ENCODE results near the gene LRRC18.

LRRC18 gene

DNA sequence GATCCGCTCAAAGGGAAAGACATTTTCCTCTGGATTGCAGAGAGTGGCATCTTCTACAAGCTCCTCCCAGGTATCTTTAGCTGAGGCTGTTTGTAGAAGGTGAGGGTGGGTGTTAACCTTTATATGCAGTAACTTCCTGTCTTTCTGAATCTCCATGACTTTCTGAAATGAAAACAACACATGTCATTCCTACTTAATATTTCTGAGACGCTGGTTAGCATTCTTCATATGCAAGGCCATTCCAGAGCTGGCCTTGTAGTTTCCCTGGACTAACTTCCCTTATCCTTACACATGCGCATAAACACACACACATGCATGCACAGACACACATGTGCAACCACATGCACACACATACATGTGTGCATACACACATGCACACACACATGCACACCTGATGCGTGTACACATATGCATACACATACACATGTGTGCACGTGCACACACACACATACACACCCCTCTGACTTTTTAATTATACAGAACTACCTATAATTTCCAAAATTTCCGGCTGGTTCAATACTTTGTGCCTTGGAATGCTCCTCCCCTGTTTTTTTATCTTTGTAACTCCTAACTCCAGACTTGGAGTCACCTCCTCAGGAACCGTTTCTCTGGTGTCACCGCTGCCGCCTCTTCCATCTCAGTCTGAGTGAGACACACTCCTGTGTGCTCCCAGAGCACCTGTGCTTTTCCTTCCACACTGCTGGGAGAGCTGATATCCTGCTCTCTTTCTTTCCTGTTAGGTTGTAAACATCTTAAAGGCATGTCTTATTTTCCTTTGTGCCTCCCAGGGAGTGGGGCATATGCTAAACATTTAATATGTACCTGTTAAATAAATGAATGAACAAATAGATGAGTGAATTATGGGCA, 55.2 kb downstream of the LRRC18 start:
- ATAC-seq (ENCODE audit: low read depth) = no peak

DNA sequence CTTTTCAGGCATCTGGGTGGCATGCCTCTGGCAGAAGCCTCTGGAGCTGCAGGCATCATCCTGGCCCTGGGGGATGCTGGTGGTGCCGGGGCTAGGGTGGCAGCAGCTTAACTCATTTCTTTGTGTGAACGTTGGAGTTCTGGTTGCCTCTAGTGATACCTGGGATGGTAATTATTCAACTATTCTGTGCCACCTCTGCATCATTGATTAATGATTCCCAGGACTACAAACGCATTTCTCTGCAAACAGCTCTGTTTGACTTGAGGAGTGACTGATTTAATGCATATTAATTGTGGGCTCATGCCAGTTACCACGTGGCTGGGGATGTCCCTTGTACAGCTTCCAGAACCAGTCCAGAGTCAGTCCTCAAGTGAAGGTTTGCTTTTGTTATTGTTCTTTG, 55.9 kb downstream of the LRRC18 start:
- ATAC-seq (ENCODE audit: low read depth) (no peak), DNase-seq (ENCODE audit: low spot score) (no peak)
- Histone ChIP-seq H3K27me3 (ENCODE audit: insufficient read depth, poor library complexity, severe bottlenecking) (no peaks in the 10 kb centered on the region), H3K27ac (ENCODE audit: poor library complexity, severe bottlenecking) (no peak overlapping the region), H3K4me1 (ENCODE audit: insufficient read depth, poor library complexity, severe bottlenecking) (no peaks in the 10 kb centered on the region), H3K4me3 (ENCODE audit: severe bottlenecking) (no peak overlapping the region), H3K36me3 (ENCODE audit: low read depth) (no peaks in the 10 kb centered on the region), H3K9me3 (ENCODE audit: severe bottlenecking) (no peaks in the 10 kb centered on the region)
- TF ChIP-seq, protein P1, sequence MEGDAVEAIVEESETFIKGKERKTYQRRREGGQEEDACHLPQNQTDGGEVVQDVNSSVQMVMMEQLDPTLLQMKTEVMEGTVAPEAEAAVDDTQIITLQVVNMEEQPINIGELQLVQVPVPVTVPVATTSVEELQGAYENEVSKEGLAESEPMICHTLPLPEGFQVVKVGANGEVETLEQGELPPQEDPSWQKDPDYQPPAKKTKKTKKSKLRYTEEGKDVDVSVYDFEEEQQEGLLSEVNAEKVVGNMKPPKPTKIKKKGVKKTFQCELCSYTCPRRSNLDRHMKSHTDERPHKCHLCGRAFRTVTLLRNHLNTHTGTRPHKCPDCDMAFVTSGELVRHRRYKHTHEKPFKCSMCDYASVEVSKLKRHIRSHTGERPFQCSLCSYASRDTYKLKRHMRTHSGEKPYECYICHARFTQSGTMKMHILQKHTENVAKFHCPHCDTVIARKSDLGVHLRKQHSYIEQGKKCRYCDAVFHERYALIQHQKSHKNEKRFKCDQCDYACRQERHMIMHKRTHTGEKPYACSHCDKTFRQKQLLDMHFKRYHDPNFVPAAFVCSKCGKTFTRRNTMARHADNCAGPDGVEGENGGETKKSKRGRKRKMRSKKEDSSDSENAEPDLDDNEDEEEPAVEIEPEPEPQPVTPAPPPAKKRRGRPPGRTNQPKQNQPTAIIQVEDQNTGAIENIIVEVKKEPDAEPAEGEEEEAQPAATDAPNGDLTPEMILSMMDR (IDR thresholded peaks at IDR 0.05; ENCODE audit: poor library complexity, severe bottlenecking) = no peak

More for the DNA sequence above, 55.2 kb downstream of the LRRC18 start:
- Histone ChIP-seq H3K27me3 (ENCODE audit: insufficient read depth, poor library complexity, severe bottlenecking) (no peaks in the 10 kb centered on the region), H3K36me3 (ENCODE audit: low read depth) (no peaks in the 10 kb centered on the region), H3K4me3 (ENCODE audit: severe bottlenecking) (no peak overlapping the region), H3K9me3 (ENCODE audit: severe bottlenecking) (no peaks in the 10 kb centered on the region), H3K4me1 (ENCODE audit: insufficient read depth, poor library complexity, severe bottlenecking) (no peaks in the 10 kb centered on the region), H3K27ac (ENCODE audit: poor library complexity, severe bottlenecking) (no peak overlapping the region)
- TF ChIP-seq, protein P1 (IDR thresholded peaks at IDR 0.05; ENCODE audit: poor library complexity, severe bottlenecking) = no peak
- no peak for DNase-seq (ENCODE audit: low spot score)

- Histone ChIP-seq H3K27ac (ENCODE audit: poor library complexity, severe bottlenecking) (no peak overlapping the region), H3K27me3 (ENCODE audit: insufficient read depth, poor library complexity, severe bottlenecking) (no peaks in the 10 kb centered on the region)
- TF ChIP-seq, protein P1 (IDR thresholded peaks at IDR 0.05; ENCODE audit: poor library complexity, severe bottlenecking) = no peak
Observed at GRCh38 chr10:48882881-48883280, 56.8 kb downstream of the LRRC18 start.

GRCh38 chr10:48881937-48882336, 57.7 kb downstream of the LRRC18 start:
- no peaks in the 10 kb centered on the region for H3K27me3 ChIP-seq (ENCODE audit: insufficient read depth, poor library complexity, severe bottlenecking)
- H3K4me3 ChIP-seq (ENCODE audit: severe bottlenecking) = no peak overlapping the region
- no peaks in the 10 kb centered on the region for H3K4me1 ChIP-seq (ENCODE audit: insufficient read depth, poor library complexity, severe bottlenecking)
- H3K27ac ChIP-seq (ENCODE audit: poor library complexity, severe bottlenecking) = no peak overlapping the region
- H3K9me3 ChIP-seq (ENCODE audit: severe bottlenecking) = no peaks in the 10 kb centered on the region
- no peaks in the 10 kb centered on the region for H3K36me3 ChIP-seq (ENCODE audit: low read depth)
- DNase-seq (ENCODE audit: low spot score) = no peak
- ATAC-seq (ENCODE audit: low read depth) = no peak
- TF ChIP-seq, protein P1 (IDR thresholded peaks at IDR 0.05; ENCODE audit: poor library complexity, severe bottlenecking) = no peak

More at GRCh38 chr10:48882881-48883280, 56.8 kb downstream of the LRRC18 start:
- ATAC-seq (ENCODE audit: low read depth) (no peak), DNase-seq (ENCODE audit: low spot score) (no peak)
- Histone ChIP-seq H3K4me3 (ENCODE audit: severe bottlenecking) (no peak overlapping the region), H3K9me3 (ENCODE audit: severe bottlenecking) (no peaks in the 10 kb centered on the region), H3K36me3 (ENCODE audit: low read depth) (no peaks in the 10 kb centered on the region), H3K4me1 (ENCODE audit: insufficient read depth, poor library complexity, severe bottlenecking) (no peaks in the 10 kb centered on the region)

Data from RWPE2 (cell line).